HepG2 (cell line): ENCODE data around the gene NRG3. TPM values are rescaled to one million over a fixed set of nuclear protein-coding genes. Genes with fewer than 3 reads are reported as not detected.

Experiments used
- ATAC-seq: fragments of 200-7000 bp; cut with Tn5 transposase; 3 replicates; pipeline ENCODE4 v1.9.1; 2020; ENCODE audit warnings: mild to moderate bottlenecking, moderate library complexity
- BruUV-seq: library from RNA; stranded (reverse); fragments of 400-500 nt; replicated peaks from 2 replicates; lab custom pipeline; 2021; lab: Mats Ljungman, UMichigan
- CTCF ChIA-PET: fragments of 300-600 bp; formaldehyde crosslinking; extraction: SDS; loops from one replicate; lab custom pipeline; 2021; ENCODE audit warnings: low total read pairs, inconsistent platforms, low intra/inter-chr PET ratio; lab: Yijun Ruan, JAX
- POLR2A ChIA-PET: fragments of 350-600 bp; sonication (Branson Sonifier 250); formaldehyde crosslinking; loops from one replicate; lab custom pipeline; 2020; ENCODE audit warnings: antibody characterized with exemption, inconsistent platforms; lab: Yijun Ruan, JAX
- DNase-seq: peaks from one replicate; pipeline ENCODE4 v3.0.0-alpha.2; 2015; ENCODE audit warnings: low spot score
- FAIRE-seq: peaks from 3 replicates; lab custom pipeline; 2011; peaks lifted over from hg19 to GRCh38; lab: Jason Lieb, UNC
- H2AFZ ChIP-seq: one replicate; pipeline ENCODE4 v1.6.1; 2011; ENCODE audit warnings: low read length, inconsistent platforms
- H3K27ac ChIP-seq: fragments of 300-600 bp; 3 replicates; pipeline ENCODE4 v1.8.0; 2011; ENCODE audit warnings: mixed run types, mild to moderate bottlenecking, mixed read lengths, low read length, inconsistent platforms; ENCODE audit not compliant: insufficient read depth; ENCODE audit errors: extremely low read length
- H3K27me3 ChIP-seq, 2 experiments: fragments of 200-600 bp in 1 of 2; 2 replicates in 1 of 2; 3 replicates in 1 of 2; pipeline versions ENCODE4 v1.6.0 to v1.8.0; 2011; ENCODE audit warnings: low read length in 2 of 2, mild to moderate bottlenecking in 2 of 2, moderate library complexity in 2 of 2, inconsistent platforms in 1 of 2; ENCODE audit not compliant: insufficient read depth in 2 of 2, control insufficient read depth in 1 of 2
- H3K36me3 ChIP-seq, 2 experiments: fragments of 200-600 bp in 1 of 2; replicated peaks in 1 of 2; 2 replicates in 1 of 2; 3 replicates in 1 of 2; pipeline versions ENCODE4 v1.5.1 to v1.8.0; 2011; ENCODE audit warnings: low read length in 2 of 2, inconsistent platforms in 1 of 2; ENCODE audit not compliant: insufficient read depth in 2 of 2, control insufficient read depth in 1 of 2
- H3K4me1 ChIP-seq: 2 replicates; pipeline ENCODE4 v1.5.1; 2012; ENCODE audit warnings: low read length, inconsistent platforms; ENCODE audit not compliant: insufficient read depth
- H3K4me2 ChIP-seq: 2 replicates; pipeline ENCODE4 v1.6.0; 2011; ENCODE audit warnings: low read depth, low read length, inconsistent platforms
- H3K4me3 ChIP-seq, 3 experiments: fragments of 200-600 bp in 1 of 3; sonication (generic), shearing (Covaris generic) in 1 of 3; replicated peaks in 1 of 3; 2 replicates each; pipeline ENCODE4 v1.5.1; 2011 to 2016; ENCODE audit warnings: low read length in 3 of 3, inconsistent platforms in 2 of 3, low read depth in 2 of 3, mild to moderate bottlenecking in 2 of 3, control low read depth in 1 of 3, mixed read lengths in 1 of 3; ENCODE audit not compliant: insufficient read depth in 1 of 3
- H3K79me2 ChIP-seq: one replicate; pipeline ENCODE4 v1.6.1; 2011; ENCODE audit warnings: low read length, inconsistent platforms; ENCODE audit not compliant: insufficient read depth
- H3K9ac ChIP-seq: 2 replicates; pipeline ENCODE4 v1.6.0; 2011; ENCODE audit warnings: mild to moderate bottlenecking, low read depth, low read length, inconsistent platforms; ENCODE audit not compliant: insufficient read depth
- H3K9me3 ChIP-seq: 2 replicates; pipeline ENCODE4 v1.5.1; 2012; ENCODE audit warnings: mild to moderate bottlenecking, low read length
- H4K20me1 ChIP-seq: 2 replicates; pipeline ENCODE4 v1.6.0; 2011; ENCODE audit warnings: inconsistent platforms, mild to moderate bottlenecking, low read length, moderate library complexity; ENCODE audit not compliant: insufficient read depth
- KDM5B ChIP-seq: sonication (generic); formaldehyde crosslinking; IDR thresholded peaks from 2 replicates; pipeline ENCODE4 v1.4.0; 2020; ENCODE audit warnings: missing genetic modification reagents, mild to moderate bottlenecking, borderline replicate concordance
- MIER3 ChIP-seq: IDR thresholded peaks from 2 replicates; pipeline ENCODE4 v1.6.1; 2016; ENCODE audit warnings: missing compliant biosample characterization, borderline replicate concordance
- SRSF1 ChIP-seq: fragments of 200-400 bp; formaldehyde crosslinking; optimal IDR thresholded peaks from 2 replicates; pipeline ENCODE3; 2017; ENCODE audit warnings: mild to moderate bottlenecking, low read depth, low read length, moderate library complexity
- ZC3H4 ChIP-seq: sonication (generic); formaldehyde crosslinking; IDR thresholded peaks from 2 replicates; pipeline ENCODE4 v1.4.0; 2020; ENCODE audit warnings: missing genetic modification reagents, borderline replicate concordance
- ZFP1 ChIP-seq: IDR thresholded peaks from 2 replicates; pipeline ENCODE4 v1.6.1; 2016
- ZNF549 ChIP-seq: sonication (generic); formaldehyde crosslinking; IDR thresholded peaks from 2 replicates; pipeline ENCODE4 v1.5.0; 2020; ENCODE audit warnings: missing genetic modification reagents
- ZNF644 ChIP-seq: IDR thresholded peaks from 2 replicates; pipeline ENCODE4 v1.6.1; 2016; ENCODE audit warnings: low read depth
- ZSCAN29 ChIP-seq: sonication (generic); formaldehyde crosslinking; conservative IDR thresholded peaks from 2 replicates; pipeline ENCODE4 v1.4.0; 2020; ENCODE audit warnings: mild to moderate bottlenecking, missing genetic modification reagents
- WGBS: methylation state at CpG from one replicate; pipeline ENCODE4 v1.1.6; 2017; ENCODE audit warnings: low lambda C conversion rate; 5-methylcytosine and 5-hydroxymethylcytosine counted together
- in situ Hi-C: cut with HindIII; loops from 2 replicates; pipeline ENCODE4 v1.10.0; 2017; ENCODE audit warnings: low pct_unique_long_range_greater_than_20kb; ENCODE audit not compliant: extremely low pct_ligation_motif_present
- intact Hi-C: fragments of 100-400 bp; cut with micrococcal nuclease; formaldehyde crosslinking; loops from one replicate; pipeline ENCODE4 v1.10.0; 2022; ENCODE audit not compliant: unreplicated experiment
- polyA plus RNA-seq, 8 experiments: library from polyadenylated mRNA; depleted of rRNA in 3 of 8; stranded (reverse) in 7 of 8; unstranded in 1 of 8; fragments of >200 nt; fragmentation: Illumina TruSeq in 4 of 8; extraction: Trizol in 4 of 8; gene quantifications; 2 replicates each; pipeline versions ENCODE4 v1.2.1 to v1.2.3, GENCODE V29; 2011 to 2016; ENCODE audit warnings: low read depth in 4 of 8, missing spikeins in 1 of 8, mixed read lengths in 1 of 8; ENCODE audit not compliant: insufficient read depth in 1 of 8
- total RNA-seq, 5 experiments: library from RNA; depleted of rRNA; stranded (reverse); fragments of >200 nt; fragmentation: Illumina TruSeq; extraction: Trizol; gene quantifications; 2 replicates each; pipeline ENCODE4 v1.2.3, GENCODE V29; 2016; ENCODE audit warnings: low read depth in 1 of 5
- TF ChIP-seq, protein P1 (sequence below): sonication (generic); formaldehyde crosslinking; IDR thresholded peaks from 2 replicates; pipeline ENCODE4 v1.4.0; 2020; ENCODE audit warnings: missing genetic modification reagents, borderline replicate concordance

NRG3 gene
- total and polyA plus RNA-seq, 2 of the 13 experiments (the other 11 are each of a cell fraction or from before 2014, with no cell fraction given): not detected

GRCh38 chr10:82889728-82890127 is 1014.7 kb downstream of the NRG3 start:
- ChIA-PET POLR2A (no interaction called here), CTCF (no interaction called here)
- Histone ChIP-seq H3K9ac (no peak overlapping the region), H3K27ac (no peak overlapping the region), H4K20me1 (no peaks in the 10 kb centered on the region), H3K36me3 (no peaks in the 10 kb centered on the region), H3K79me2 (no peaks in the 10 kb centered on the region), H3K4me1 (no peaks in the 10 kb centered on the region), H3K27me3 (no peaks in the 10 kb centered on the region), H2AFZ (no peak overlapping the region), H3K9me3 (peaks cover 51% of the 10 kb centered on the region), H3K4me3 (no peak overlapping the region)
- BruUV-seq: no TSS peak
- intact Hi-C loops: no loop called here
- no peak for ATAC-seq
- no peak for FAIRE-seq
- DNase-seq: no peak
- WGBS: 0% methylated on average over 2 of the region's 2 CpGs
- TF ChIP-seq MIER3 (CRISPR knock-in tag): no peak
- TF ChIP-seq ZC3H4 (CRISPR knock-in tag): no peak
- TF ChIP-seq ZNF549 (CRISPR knock-in tag): no peak
- TF ChIP-seq KDM5B (CRISPR knock-in tag): no peak
- TF ChIP-seq, protein P1, sequence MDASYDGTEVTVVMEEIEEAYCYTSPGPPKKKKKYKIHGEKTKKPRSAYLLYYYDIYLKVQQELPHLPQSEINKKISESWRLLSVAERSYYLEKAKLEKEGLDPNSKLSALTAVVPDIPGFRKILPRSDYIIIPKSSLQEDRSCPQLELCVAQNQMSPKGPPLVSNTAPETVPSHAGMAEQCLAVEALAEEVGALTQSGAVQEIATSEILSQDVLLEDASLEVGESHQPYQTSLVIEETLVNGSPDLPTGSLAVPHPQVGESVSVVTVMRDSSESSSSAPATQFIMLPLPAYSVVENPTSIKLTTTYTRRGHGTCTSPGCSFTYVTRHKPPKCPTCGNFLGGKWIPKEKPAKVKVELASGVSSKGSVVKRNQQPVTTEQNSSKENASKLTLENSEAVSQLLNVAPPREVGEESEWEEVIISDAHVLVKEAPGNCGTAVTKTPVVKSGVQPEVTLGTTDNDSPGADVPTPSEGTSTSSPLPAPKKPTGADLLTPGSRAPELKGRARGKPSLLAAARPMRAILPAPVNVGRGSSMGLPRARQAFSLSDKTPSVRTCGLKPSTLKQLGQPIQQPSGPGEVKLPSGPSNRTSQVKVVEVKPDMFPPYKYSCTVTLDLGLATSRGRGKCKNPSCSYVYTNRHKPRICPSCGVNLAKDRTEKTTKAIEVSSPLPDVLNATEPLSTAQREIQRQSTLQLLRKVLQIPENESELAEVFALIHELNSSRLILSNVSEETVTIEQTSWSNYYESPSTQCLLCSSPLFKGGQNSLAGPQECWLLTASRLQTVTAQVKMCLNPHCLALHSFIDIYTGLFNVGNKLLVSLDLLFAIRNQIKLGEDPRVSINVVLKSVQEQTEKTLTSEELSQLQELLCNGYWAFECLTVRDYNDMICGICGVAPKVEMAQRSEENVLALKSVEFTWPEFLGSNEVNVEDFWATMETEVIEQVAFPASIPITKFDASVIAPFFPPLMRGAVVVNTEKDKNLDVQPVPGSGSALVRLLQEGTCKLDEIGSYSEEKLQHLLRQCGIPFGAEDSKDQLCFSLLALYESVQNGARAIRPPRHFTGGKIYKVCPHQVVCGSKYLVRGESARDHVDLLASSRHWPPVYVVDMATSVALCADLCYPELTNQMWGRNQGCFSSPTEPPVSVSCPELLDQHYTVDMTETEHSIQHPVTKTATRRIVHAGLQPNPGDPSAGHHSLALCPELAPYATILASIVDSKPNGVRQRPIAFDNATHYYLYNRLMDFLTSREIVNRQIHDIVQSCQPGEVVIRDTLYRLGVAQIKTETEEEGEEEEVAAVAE (CRISPR knock-in tag): no peak
- no peak for TF ChIP-seq SRSF1
- no peak for TF ChIP-seq ZSCAN29 (CRISPR knock-in tag)
- no peak for TF ChIP-seq ZNF644 (CRISPR knock-in tag)
- no peak for TF ChIP-seq ZFP1 (CRISPR knock-in tag)
- TF ChIP-seq, all 625 proteins: peak for 0
- in situ Hi-C loops: no loop called here
- no peak overlapping the region for H3K4me2 ChIP-seq
